ENCODE data around the gene YTHDF2. TPM values are rescaled to one million over a fixed set of nuclear protein-coding genes. Genes with fewer than 3 reads are reported as not detected.
"Not testable (repeated sequence)": the region's sequence is repeated elsewhere in the genome, so short reads cannot be mapped to it uniquely, and the experiment has no call there.

Gene YTHDF2
- total RNA-seq, 2 donors from 2014 or later, result 51.5 to 86.5 TPM

DNA sequence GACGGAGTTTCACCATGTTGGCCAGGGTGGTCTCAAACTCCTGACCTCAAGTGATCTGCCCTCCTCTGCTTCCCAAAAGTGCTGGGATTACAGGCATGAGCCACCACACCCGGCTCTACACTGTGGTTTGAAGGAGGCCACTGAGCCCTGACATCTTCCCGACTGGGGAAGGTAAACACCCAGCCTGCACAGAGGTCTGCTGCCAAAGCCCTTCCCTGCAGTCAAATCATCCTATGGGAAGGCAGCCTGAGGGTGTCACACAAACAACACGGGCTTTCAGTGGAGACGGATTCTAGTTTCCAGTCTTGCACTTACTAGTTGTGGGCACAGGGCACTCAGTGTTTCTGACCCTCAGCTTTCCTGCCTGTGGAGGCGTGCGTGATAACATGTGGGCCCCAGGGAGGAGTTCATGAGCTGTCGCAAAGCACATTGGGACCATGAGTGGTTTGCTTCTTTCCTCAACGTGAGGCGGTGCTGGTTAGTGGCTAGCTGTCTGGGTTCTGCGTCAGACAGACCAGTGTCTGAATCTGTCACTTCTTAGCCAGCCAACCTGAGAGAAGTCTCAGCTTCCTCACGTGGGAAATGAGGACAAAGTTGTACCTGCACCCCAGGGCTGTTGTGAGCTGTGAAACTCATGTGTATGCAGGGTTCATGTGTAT, 53.8 kb downstream of the YTHDF2 start:
- intact Hi-C loops (cut with DNase I), result no loop called here

GRCh38 chr1:28791929-28792328, 55.2 kb downstream of the YTHDF2 start:
- H3K4me1 ChIP-seq (replicated peaks); DNase-seq (ENCODE audit: low spot score); intact Hi-C loops (cut with DNase I); H3K9me3 ChIP-seq; H3K4me3 ChIP-seq; H3K27ac ChIP-seq; H3K36me3 ChIP-seq; H3K27me3 ChIP-seq (replicated peaks; ENCODE audit: insufficient read depth): not testable (repeated sequence)
- 97% methylated on average over 2 of the region's 2 CpGs for WGBS

More for the DNA sequence above, 53.8 kb downstream of the YTHDF2 start:
- Histone ChIP-seq H3K27ac (no peak overlapping the region), H3K27me3 (replicated peaks; ENCODE audit: insufficient read depth) (no peaks in the 10 kb centered on the region), H3K9me3 (no peaks in the 10 kb centered on the region), H3K4me3 (no peak overlapping the region), H3K4me1 (replicated peaks) (no peaks in the 10 kb centered on the region), H3K36me3 (no peaks in the 10 kb centered on the region)
- no peak for DNase-seq (ENCODE audit: low spot score)
- TF ChIP-seq POLR2AphosphoS5 (IDR thresholded peaks at IDR 0.05) (no peak), CTCF (IDR thresholded peaks at IDR 0.05) (no peak), POLR2A (IDR thresholded peaks at IDR 0.05) (no peak)
- WGBS, result 68% methylated on average over 12 of the region's 12 CpGs

DNA sequence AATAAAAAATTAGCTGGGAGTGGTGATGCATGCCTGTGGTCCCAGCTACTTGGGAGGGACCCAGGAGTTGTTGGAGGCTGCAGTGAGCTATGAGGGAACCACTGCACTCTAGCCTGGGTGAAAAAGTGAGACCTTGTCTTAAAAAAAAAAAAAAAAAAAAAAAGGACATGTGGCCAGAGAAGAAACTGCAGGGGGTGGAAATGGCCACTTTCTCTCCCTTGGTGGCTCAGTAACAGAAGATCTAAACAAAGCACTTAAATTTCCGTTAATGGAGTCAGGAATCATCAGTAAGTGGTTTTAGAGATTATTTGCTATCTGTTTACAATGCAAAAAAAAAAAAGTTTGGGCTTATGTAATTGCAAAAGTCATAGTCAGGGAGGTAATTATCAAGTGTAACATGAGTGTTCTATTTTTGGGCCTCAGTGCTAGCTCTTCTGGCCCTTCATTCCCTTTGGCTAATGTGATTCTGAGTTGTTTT, 55.9 kb downstream of the YTHDF2 start:
- intact Hi-C loops (cut with DNase I), result no loop called here
- no peaks in the 10 kb centered on the region for H3K4me1 ChIP-seq (replicated peaks)

GRCh38 chr1:28794582-28794981, 57.8 kb downstream of the YTHDF2 start:
- WGBS, result 91% methylated on average over 5 of the region's 5 CpGs
- intact Hi-C loops (cut with DNase I), result not testable (repeated sequence)

More for the DNA sequence above, 55.9 kb downstream of the YTHDF2 start:
- Histone ChIP-seq H3K36me3 (no peaks in the 10 kb centered on the region), H3K27me3 (replicated peaks; ENCODE audit: insufficient read depth) (no peaks in the 10 kb centered on the region), H3K9me3 (no peaks in the 10 kb centered on the region), H3K4me3 (no peak overlapping the region), H3K27ac (no peak overlapping the region)
- TF ChIP-seq POLR2AphosphoS5 (IDR thresholded peaks at IDR 0.05) (no peak), CTCF (IDR thresholded peaks at IDR 0.05) (no peak), POLR2A (IDR thresholded peaks at IDR 0.05) (no peak)
- 76% methylated on average over 1 of the region's 1 CpG for WGBS
- DNase-seq (ENCODE audit: low spot score), result no peak

DNA sequence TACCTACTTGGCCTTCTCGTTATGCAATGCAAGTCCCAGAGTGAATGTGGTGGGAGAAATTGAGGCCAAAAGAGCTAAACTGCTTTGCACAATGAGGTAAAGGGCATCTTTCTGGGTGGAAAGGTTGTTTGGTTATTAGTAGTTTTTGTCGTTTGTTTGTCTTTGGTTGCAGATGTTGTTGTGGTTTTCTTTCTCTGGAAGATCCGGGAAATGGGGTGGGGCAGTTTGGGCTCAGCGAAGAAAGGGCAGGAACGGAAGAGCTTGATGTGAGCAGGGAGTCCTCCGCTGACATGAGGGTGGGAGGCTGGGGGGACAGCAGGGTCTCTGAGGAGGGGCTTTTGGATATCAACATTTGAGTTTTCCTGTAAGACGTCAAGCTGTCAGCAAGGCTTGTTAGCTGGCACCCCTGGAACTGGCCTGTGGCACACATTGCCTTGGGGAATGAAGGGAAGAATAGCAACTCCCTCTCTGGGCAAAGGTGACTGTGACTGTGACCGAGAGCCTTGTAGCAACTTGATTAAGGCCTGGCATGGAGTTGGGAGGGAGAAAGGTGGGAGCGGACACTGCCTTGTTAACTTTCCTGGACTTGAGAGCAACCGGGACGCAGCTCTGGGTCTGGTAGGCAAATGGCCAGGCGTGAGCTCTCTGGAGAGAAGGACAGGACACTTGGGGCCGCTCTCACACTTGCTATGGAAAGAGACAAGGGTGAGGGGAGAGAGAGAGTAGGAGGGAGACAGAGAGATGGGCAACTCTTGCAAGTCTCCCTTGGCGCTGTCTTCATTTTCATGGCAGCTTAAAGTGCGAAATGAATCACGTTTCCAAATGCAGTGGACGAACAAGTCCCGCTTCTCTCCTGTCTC, 59.8 kb downstream of the YTHDF2 start:
- no peak for DNase-seq (ENCODE audit: low spot score)
- Histone ChIP-seq H3K27ac (no peak overlapping the region), H3K27me3 (replicated peaks; ENCODE audit: insufficient read depth) (no peaks in the 10 kb centered on the region), H3K4me1 (replicated peaks) (no peaks in the 10 kb centered on the region), H3K9me3 (no peaks in the 10 kb centered on the region), H3K4me3 (no peak overlapping the region), H3K36me3 (no peaks in the 10 kb centered on the region)
- TF ChIP-seq POLR2A (IDR thresholded peaks at IDR 0.05) (no peak), POLR2AphosphoS5 (IDR thresholded peaks at IDR 0.05) (no peak), CTCF (IDR thresholded peaks at IDR 0.05) (no peak)
- intact Hi-C loops (cut with DNase I), result no loop called here
- WGBS, result 63% methylated on average over 18 of the region's 18 CpGs

More at GRCh38 chr1:28794582-28794981, 57.8 kb downstream of the YTHDF2 start:
- not testable (repeated sequence) for DNase-seq (ENCODE audit: low spot score); H3K4me3 ChIP-seq; H3K36me3 ChIP-seq; H3K27me3 ChIP-seq (replicated peaks; ENCODE audit: insufficient read depth); H3K4me1 ChIP-seq (replicated peaks); H3K9me3 ChIP-seq; H3K27ac ChIP-seq

All from prostate gland (tissue), 2 donors.